CD8-positive, alpha-beta memory T cell (primary cell): Measurements from ENCODE around the gene DNAJC15. TPM values are rescaled to one million over a fixed set of nuclear protein-coding genes. Genes with fewer than 3 reads are reported as not detected.
"Not testable (repeated sequence)": the region's sequence is repeated elsewhere in the genome, so short reads cannot be mapped to it uniquely, and the experiment has no call there.

Experiments
- CTCF ChIA-PET: fragments of 350-600 bp; sonication (Branson Sonifier 250); formaldehyde crosslinking; loops from one replicate; lab custom pipeline; 2021; ENCODE audit warnings: antibody characterized with exemption; lab: Charles Lee
- POLR2A ChIA-PET: fragments of 350-600 bp; sonication (Branson Sonifier 250); formaldehyde crosslinking; loops from one replicate; lab custom pipeline; 2021; ENCODE audit warnings: antibody characterized with exemption; lab: Charles Lee
- DNase-seq, 5 donors: peaks; one replicate each; pipeline versions ENCODE4 v3.0.0 to v3.0.0-alpha.2; 2020 to 2022; ENCODE audit warnings: mixed read lengths in 1 of 5
- H3K27ac ChIP-seq: one replicate; pipeline ENCODE4 v1.7.0; 2013; ENCODE audit warnings: low read depth, mild to moderate bottlenecking, low read length, moderate library complexity
- H3K27me3 ChIP-seq: 2 replicates; pipeline ENCODE4 v1.7.0; 2013; ENCODE audit warnings: low read length, mild to moderate bottlenecking; ENCODE audit not compliant: insufficient read depth, poor library complexity, severe bottlenecking
- H3K36me3 ChIP-seq: 2 replicates; pipeline ENCODE4 v1.7.0; 2013; ENCODE audit warnings: mild to moderate bottlenecking, low read length, moderate library complexity; ENCODE audit not compliant: insufficient read depth
- H3K4me1 ChIP-seq: 2 replicates; pipeline ENCODE4 v1.7.0; 2013; ENCODE audit warnings: mild to moderate bottlenecking, low read length, moderate library complexity; ENCODE audit not compliant: insufficient read depth
- H3K4me3 ChIP-seq: 2 replicates; pipeline ENCODE4 v1.7.0; 2013; ENCODE audit warnings: mild to moderate bottlenecking, low read length
- H3K9me3 ChIP-seq: 2 replicates; pipeline ENCODE4 v1.7.0; 2013; ENCODE audit warnings: mild to moderate bottlenecking, low read length
- H3K27ac Mint-ChIP-seq, 8 donors: one replicate each; pipeline ENCODE4 v1.8.0; 2020 to 2021; ENCODE audit warnings: mixed read lengths in 8 of 8, mild to moderate bottlenecking in 6 of 8, inconsistent platforms in 3 of 8, moderate library complexity in 3 of 8
- H3K27me3 Mint-ChIP-seq, 2 donors: one replicate each; pipeline ENCODE4 v1.8.0; 2020 to 2021; ENCODE audit warnings: mixed read lengths in 2 of 2, mild to moderate bottlenecking in 1 of 2, moderate library complexity in 1 of 2
- H3K36me3 Mint-ChIP-seq, 3 donors: one replicate each; pipeline ENCODE4 v1.8.0; 2020 to 2021; ENCODE audit warnings: mixed read lengths in 3 of 3, inconsistent platforms in 1 of 3, mild to moderate bottlenecking in 1 of 3
- H3K4me1 Mint-ChIP-seq, 3 donors: one replicate each; pipeline ENCODE4 v1.8.0; 2020 to 2021; ENCODE audit warnings: mixed read lengths in 3 of 3, inconsistent platforms in 1 of 3, mild to moderate bottlenecking in 1 of 3
- H3K4me3 Mint-ChIP-seq, 7 donors: one replicate each; pipeline ENCODE4 v1.8.0; 2020 to 2021; ENCODE audit warnings: mixed read lengths in 7 of 7, mild to moderate bottlenecking in 6 of 7, moderate library complexity in 4 of 7, inconsistent platforms in 2 of 7
- H3K9me3 Mint-ChIP-seq, 5 donors: one replicate each; pipeline ENCODE4 v1.8.0; 2020 to 2022; ENCODE audit warnings: mixed read lengths in 5 of 5, mild to moderate bottlenecking in 3 of 5, moderate library complexity in 2 of 5, inconsistent platforms in 1 of 5
- polyA plus RNA-seq: library from polyadenylated mRNA; unstranded; fragments of 300-500 nt; fragmentation: Illumina TruSeq; gene quantifications from one replicate; pipeline ENCODE4 v1.2.3, GENCODE V29; 2021
- total RNA-seq, 2 experiments: library from RNA; stranded (reverse); gene quantifications; one replicate each; pipeline ENCODE4 v1.2.3, GENCODE V29; 2021

Gene DNAJC15
- total and polyA plus RNA-seq, 3 experiments from 2014 or later = 13.2 to 13.7 (median 13.6) TPM

- no peak overlapping the region for H3K4me3 ChIP-seq
- H3K36me3 ChIP-seq = no peaks in the 10 kb centered on the region
- no peaks in the 10 kb centered on the region for H3K9me3 Mint-ChIP-seq
- no peak overlapping the region for H3K27ac ChIP-seq
- no peaks in the 10 kb centered on the region for H3K9me3 ChIP-seq
- CTCF ChIA-PET = interaction anchor here (0.6 kb wide), 1 partner anchor 108 kb away, joined by 3 read pairs; no protein-coding TSS in a partner anchor
- no peak overlapping the region for H3K4me3 Mint-ChIP-seq
- POLR2A ChIA-PET = no interaction called here
- no peaks in the 10 kb centered on the region for H3K27me3 ChIP-seq
- DNase-seq = no peak
- no peaks in the 10 kb centered on the region for H3K27me3 Mint-ChIP-seq
- H3K4me1 Mint-ChIP-seq = peaks cover 34 to 45% (median 44%) of the 10 kb centered on the region in 3 donors
- H3K4me1 ChIP-seq = peaks cover 15% of the 10 kb centered on the region
- peaks cover 3 to 22% (median 10%) of the 10 kb centered on the region in 3 donors for H3K36me3 Mint-ChIP-seq
- H3K27ac Mint-ChIP-seq = peak overlapping the region in 7 of 8 donors; percentile 10 to 45 (median 18)
These were observed 48.4 kb downstream of the DNAJC15 start for GRCh38 chr13:43071824-43072223.

GRCh38 chr13:43072394-43072793, 49.0 kb downstream of the DNAJC15 start:
- DNase-seq = no peak
- Histone ChIP-seq H3K4me3 (no peak overlapping the region), H3K9me3 (no peaks in the 10 kb centered on the region), H3K4me1 (peaks cover 15% of the 10 kb centered on the region), H3K36me3 (no peaks in the 10 kb centered on the region), H3K27ac (no peak overlapping the region), H3K27me3 (no peaks in the 10 kb centered on the region)
- Mint-ChIP-seq H3K27me3 (no peaks in the 10 kb centered on the region), H3K9me3 (no peaks in the 10 kb centered on the region), H3K4me1 (peaks cover 37 to 49% (median 48%) of the 10 kb centered on the region in 3 donors), H3K36me3 (peaks cover 3 to 22% (median 11%) of the 10 kb centered on the region in 3 donors), H3K27ac (peak overlapping the region in 2 of 8 donors; percentile 18 to 57), H3K4me3 (no peak overlapping the region)
- ChIA-PET POLR2A (no interaction called here), CTCF (no interaction called here)

GRCh38 chr13:43074824-43075510, 51.6 kb downstream of the DNAJC15 start:
- H3K27me3 Mint-ChIP-seq = no peaks in the 10 kb centered on the region
- POLR2A ChIA-PET = interaction anchor here (0.7 to 1.3 kb wide), 2 partner anchors 13 to 16 kb away, joined by 3 to 4 read pairs; no protein-coding TSS in a partner anchor
- H3K27me3 ChIP-seq = no peaks in the 10 kb centered on the region
- H3K4me3 Mint-ChIP-seq = peak overlapping the region; percentile 15 to 78 (median 64)
- no peak overlapping the region for H3K27ac ChIP-seq
- H3K9me3 Mint-ChIP-seq = no peaks in the 10 kb centered on the region
- H3K36me3 ChIP-seq = no peaks in the 10 kb centered on the region
- H3K36me3 Mint-ChIP-seq = peaks cover 7 to 17% (median 11%) of the 10 kb centered on the region in 3 donors
- H3K4me1 Mint-ChIP-seq = peaks cover 37 to 60% (median 56%) of the 10 kb centered on the region in 3 donors
- no peaks in the 10 kb centered on the region for H3K9me3 ChIP-seq
- peaks cover 15% of the 10 kb centered on the region for H3K4me1 ChIP-seq
- H3K4me3 ChIP-seq = no peak overlapping the region
- no peak for DNase-seq
- CTCF ChIA-PET = interaction anchor here (1.5 kb wide), 1 partner anchor 16 kb away, joined by 3 read pairs; no protein-coding TSS in a partner anchor
- H3K27ac Mint-ChIP-seq = peak overlapping the region in 6 of 8 donors; percentile 72 to 87 (median 84)

GRCh38 chr13:43075511-43075902, 52.1 kb downstream of the DNAJC15 start:
- CTCF ChIA-PET = interaction anchor here (1.5 kb wide), 1 partner anchor 17 kb away, joined by 3 read pairs; no protein-coding TSS in a partner anchor
- H3K36me3 ChIP-seq, H3K9me3 ChIP-seq, H3K4me3 ChIP-seq, H3K27me3 ChIP-seq, H3K9me3 Mint-ChIP-seq, H3K27ac ChIP-seq, H3K27me3 Mint-ChIP-seq, DNase-seq: not testable (repeated sequence)
- Mint-ChIP-seq H3K36me3 (peaks cover 13 to 21% (median 16%) of the 10 kb centered on the region in 3 donors), H3K27ac (peak overlapping the region in 4 of 8 donors; percentile 15 to 87 (median 49)), H3K4me3 (peak overlapping the region; percentile 15 to 78 (median 64)), H3K4me1 (peaks cover 37 to 60% (median 56%) of the 10 kb centered on the region in 3 donors)
- H3K4me1 ChIP-seq = peaks cover 15% of the 10 kb centered on the region
- POLR2A ChIA-PET = interaction anchor here (0.7 to 1.3 kb wide), 2 partner anchors 13 to 16 kb away, joined by 3 to 4 read pairs; no protein-coding TSS in a partner anchor

- peaks cover 33 to 57% (median 52%) of the 10 kb centered on the region in 3 donors for H3K4me1 Mint-ChIP-seq
- H3K9me3 ChIP-seq = no peaks in the 10 kb centered on the region
- no peaks in the 10 kb centered on the region for H3K9me3 Mint-ChIP-seq
- H3K27ac ChIP-seq = no peak overlapping the region
- peaks cover 15% of the 10 kb centered on the region for H3K4me1 ChIP-seq
- H3K27me3 Mint-ChIP-seq = no peaks in the 10 kb centered on the region
- peak overlapping the region in 4 of 8 donors; percentile 2 to 5 (median 3) for H3K27ac Mint-ChIP-seq
- CTCF ChIA-PET = no interaction called here
- no peak for DNase-seq
- no peaks in the 10 kb centered on the region for H3K27me3 ChIP-seq
- H3K36me3 Mint-ChIP-seq = peaks cover 16 to 32% (median 17%) of the 10 kb centered on the region in 3 donors
- H3K36me3 ChIP-seq = no peaks in the 10 kb centered on the region
- H3K4me3 ChIP-seq = no peak overlapping the region
- POLR2A ChIA-PET = no interaction called here
- peak overlapping the region in 1 of 7 donors; percentile 4 for H3K4me3 Mint-ChIP-seq
These were observed 53.7 kb downstream of the DNAJC15 start for GRCh38 chr13:43077046-43077445.

GRCh38 chr13:43077461-43077860, 54.1 kb downstream of the DNAJC15 start:
- H3K4me3 Mint-ChIP-seq = no peak overlapping the region
- Histone ChIP-seq H3K4me1 (peaks cover 15% of the 10 kb centered on the region), H3K4me3 (no peak overlapping the region), H3K27me3 (no peaks in the 10 kb centered on the region), H3K27ac (no peak overlapping the region), H3K36me3 (no peaks in the 10 kb centered on the region), H3K9me3 (no peaks in the 10 kb centered on the region)
- ChIA-PET POLR2A (no interaction called here), CTCF (no interaction called here)
- H3K27me3 Mint-ChIP-seq = no peaks in the 10 kb centered on the region
- peaks cover 14 to 31% (median 17%) of the 10 kb centered on the region in 3 donors for H3K36me3 Mint-ChIP-seq
- peaks cover 31 to 53% (median 49%) of the 10 kb centered on the region in 3 donors for H3K4me1 Mint-ChIP-seq
- H3K27ac Mint-ChIP-seq = peak overlapping the region in 1 of 8 donors; percentile 7
- DNase-seq = no peak
- H3K9me3 Mint-ChIP-seq = no peaks in the 10 kb centered on the region

- POLR2A ChIA-PET = no interaction called here
- Histone ChIP-seq H3K9me3 (no peaks in the 10 kb centered on the region), H3K4me1 (peaks cover 15% of the 10 kb centered on the region), H3K36me3 (no peaks in the 10 kb centered on the region), H3K4me3 (no peak overlapping the region), H3K27me3 (no peaks in the 10 kb centered on the region), H3K27ac (no peak overlapping the region)
- CTCF ChIA-PET = interaction anchor here (1.0 kb wide), 1 partner anchor 23 kb away, joined by 3 read pairs; no protein-coding TSS in a partner anchor
- Mint-ChIP-seq H3K9me3 (no peaks in the 10 kb centered on the region), H3K27me3 (no peaks in the 10 kb centered on the region), H3K4me1 (peaks cover 31 to 49% (median 46%) of the 10 kb centered on the region in 3 donors), H3K27ac (peak overlapping the region in 3 of 8 donors; percentile 4 to 42 (median 29)), H3K4me3 (no peak overlapping the region), H3K36me3 (peaks cover 13 to 30% (median 16%) of the 10 kb centered on the region in 3 donors)
- no peak for DNase-seq
These were observed 54.5 kb downstream of the DNAJC15 start for GRCh38 chr13:43077906-43078305.

- no peak for DNase-seq
- Mint-ChIP-seq H3K9me3 (no peaks in the 10 kb centered on the region), H3K27me3 (no peaks in the 10 kb centered on the region), H3K4me3 (no peak overlapping the region), H3K27ac (peak overlapping the region in 2 of 8 donors; percentile 31 to 53), H3K36me3 (peaks cover 13 to 30% (median 14%) of the 10 kb centered on the region in 3 donors), H3K4me1 (peaks cover 27 to 44% (median 42%) of the 10 kb centered on the region in 3 donors)
- Histone ChIP-seq H3K4me1 (peaks cover 15% of the 10 kb centered on the region), H3K27me3 (no peaks in the 10 kb centered on the region), H3K36me3 (no peaks in the 10 kb centered on the region), H3K9me3 (no peaks in the 10 kb centered on the region), H3K27ac (no peak overlapping the region), H3K4me3 (no peak overlapping the region)
- ChIA-PET POLR2A (no interaction called here), CTCF (interaction anchor here (1.0 kb wide), 1 partner anchor 22 kb away, joined by 3 read pairs; no protein-coding TSS in a partner anchor)
These were observed 55.0 kb downstream of the DNAJC15 start for GRCh38 chr13:43078399-43078798.
